ENCODE measurements around the gene OR6K6.

- TF ChIP-seq EZH2 (IDR thresholded peaks at IDR 0.05; ENCODE audit: borderline replicate concordance, low read depth, low read length, poor library complexity, severe bottlenecking), result no peak
- no peak for TF ChIP-seq CTCF (conservative IDR thresholded peaks at IDR 0.05; ENCODE audit: low read depth, low read length)
Observed at GRCh38 chr1:158800526-158800925, 46.0 kb downstream of the OR6K6 start.
